Upper lobe of left lung (tissue), 6 donors: ENCODE measurements around the gene ZC2HC1C. TPM values are rescaled to one million over a fixed set of nuclear protein-coding genes. Genes with fewer than 3 reads are reported as not detected.

ENCODE experiments used
- small RNA-seq, 4 donors: library from RNA; depleted of rRNA; stranded (forward); fragments of <200 nt; gene quantifications; one replicate each; pipeline ENCODE3, GENCODE V24; 2016
- total RNA-seq, 6 donors: library from RNA; depleted of rRNA in 4 of 6; stranded (reverse); fragments of >200 nt in 4 of 6; gene quantifications; one replicate each; pipeline versions ENCODE4 v1.1.0 to v1.2.1, GENCODE V29; 2016 to 2021
- donor health status: DM: no; HTN: no; CAD: no; lungs with moderate emphysema.
- donor health status: DM: no; HTN: yes; CAD: no; lungs with severe emphysema.

Gene ZC2HC1C
- total RNA-seq, 6 donors from 2014 or later: 3.2 to 21.0 (median 9.7) TPM

Small RNA genes within 50 kb of the gene (small RNA-seq; reads per million reads assigned to genes)
- gene HIF1AP1 (0 reads per million in 4 donors), gene RNU6-689P (0 reads per million in 4 donors)

Other genes with a start within 250 kb of the ZC2HC1C start
- gene PROX2, start 193.5 kb upstream of the ZC2HC1C start, total RNA-seq: under 1 TPM in 2 of 6 donors, not detected in 4; 0.07 to 0.11 TPM
- 10 to 100 TPM; 81.0 to 95.3 (median 83.1) TPM for gene DLST, start 187.7 kb upstream of the ZC2HC1C start, total RNA-seq
- gene RPS6KL1, start 146.4 kb upstream of the ZC2HC1C start, total RNA-seq: 10 to 100 TPM in 2 of 6 donors, 1 to 10 TPM in 4; 3.4 to 29.3 (median 7.3) TPM
- gene PGF, start 114.0 kb upstream of the ZC2HC1C start, total RNA-seq: 10 to 100 TPM in 2 of 6 donors, 1 to 10 TPM in 3, under 1 TPM in 1; 0.89 to 21.3 (median 5.0) TPM
- gene EIF2B2, start 66.7 kb upstream of the ZC2HC1C start, total RNA-seq: 10 to 100 TPM; 22.2 to 40.7 (median 32.5) TPM
- gene MLH3, start 18.2 kb upstream of the ZC2HC1C start, total RNA-seq: 10 to 100 TPM; 15.9 to 87.0 (median 24.5) TPM
- 10 to 100 TPM in 5 of 6 donors, 1 to 10 TPM in 1; 7.9 to 46.1 (median 13.7) TPM for gene ACYP1, start 5.6 kb upstream of the ZC2HC1C start, total RNA-seq
- gene NEK9, start 57.4 kb downstream of the ZC2HC1C start, total RNA-seq: 10 to 100 TPM; 37.5 to 96.4 (median 78.9) TPM
- 100 to 1,000 TPM in 4 of 6 donors, 10 to 100 TPM in 2; 72.3 to 314 (median 186) TPM for gene TMED10, start 107.0 kb downstream of the ZC2HC1C start, total RNA-seq
- gene FOS, start 209.2 kb downstream of the ZC2HC1C start, total RNA-seq: 1,000 to 10,000 TPM in 1 of 6 donors, 100 to 1,000 TPM in 5; 386 to 1,146 (median 633) TPM